ENCODE data around the gene C9orf85. TPM values are rescaled to one million over a fixed set of nuclear protein-coding genes. Genes with fewer than 3 reads are reported as not detected.
A peak's percentile ranks its signal among the peaks of the same experiment; 100 is the strongest.

The C9orf85 gene
- total RNA-seq, 1 donor: 16.4 TPM

GRCh38 chr9:71904076-71904475, 7.4 kb upstream of the C9orf85 start:
- no peak for DNase-seq (ENCODE audit: low read depth)
- TF ChIP-seq, protein P1, sequence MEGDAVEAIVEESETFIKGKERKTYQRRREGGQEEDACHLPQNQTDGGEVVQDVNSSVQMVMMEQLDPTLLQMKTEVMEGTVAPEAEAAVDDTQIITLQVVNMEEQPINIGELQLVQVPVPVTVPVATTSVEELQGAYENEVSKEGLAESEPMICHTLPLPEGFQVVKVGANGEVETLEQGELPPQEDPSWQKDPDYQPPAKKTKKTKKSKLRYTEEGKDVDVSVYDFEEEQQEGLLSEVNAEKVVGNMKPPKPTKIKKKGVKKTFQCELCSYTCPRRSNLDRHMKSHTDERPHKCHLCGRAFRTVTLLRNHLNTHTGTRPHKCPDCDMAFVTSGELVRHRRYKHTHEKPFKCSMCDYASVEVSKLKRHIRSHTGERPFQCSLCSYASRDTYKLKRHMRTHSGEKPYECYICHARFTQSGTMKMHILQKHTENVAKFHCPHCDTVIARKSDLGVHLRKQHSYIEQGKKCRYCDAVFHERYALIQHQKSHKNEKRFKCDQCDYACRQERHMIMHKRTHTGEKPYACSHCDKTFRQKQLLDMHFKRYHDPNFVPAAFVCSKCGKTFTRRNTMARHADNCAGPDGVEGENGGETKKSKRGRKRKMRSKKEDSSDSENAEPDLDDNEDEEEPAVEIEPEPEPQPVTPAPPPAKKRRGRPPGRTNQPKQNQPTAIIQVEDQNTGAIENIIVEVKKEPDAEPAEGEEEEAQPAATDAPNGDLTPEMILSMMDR (IDR thresholded peaks at IDR 0.05; ENCODE audit: insufficient read depth, low read depth, low read length): no peak
- no peak overlapping the region for H3K4me3 ChIP-seq (ENCODE audit: low read depth, low read length)

DNA sequence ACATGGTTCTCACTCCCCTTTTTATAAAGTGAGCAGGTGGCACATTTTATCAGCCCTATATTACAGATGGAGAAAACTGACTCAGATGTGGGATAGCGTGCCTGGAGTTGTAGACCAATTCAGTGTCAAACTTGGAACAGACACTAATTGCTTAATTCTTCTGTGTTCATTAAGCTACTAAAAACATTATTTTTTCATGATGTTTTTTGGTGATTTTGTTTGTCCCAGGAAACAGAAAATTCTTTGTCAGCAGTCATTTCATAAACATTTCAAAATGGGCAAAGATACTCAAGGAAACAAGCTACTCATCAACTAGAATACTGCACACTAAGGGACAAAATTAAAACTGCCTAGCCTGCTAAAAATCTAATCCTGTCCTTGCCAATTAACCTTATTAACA, 2.6 kb upstream of the C9orf85 start:
- TF ChIP-seq, protein P1 (IDR thresholded peaks at IDR 0.05; ENCODE audit: insufficient read depth, low read depth, low read length): no peak
- peak overlapping the region; percentile 92 for H3K4me3 ChIP-seq (ENCODE audit: low read depth, low read length)
- DNase-seq (ENCODE audit: low read depth): no peak

DNA sequence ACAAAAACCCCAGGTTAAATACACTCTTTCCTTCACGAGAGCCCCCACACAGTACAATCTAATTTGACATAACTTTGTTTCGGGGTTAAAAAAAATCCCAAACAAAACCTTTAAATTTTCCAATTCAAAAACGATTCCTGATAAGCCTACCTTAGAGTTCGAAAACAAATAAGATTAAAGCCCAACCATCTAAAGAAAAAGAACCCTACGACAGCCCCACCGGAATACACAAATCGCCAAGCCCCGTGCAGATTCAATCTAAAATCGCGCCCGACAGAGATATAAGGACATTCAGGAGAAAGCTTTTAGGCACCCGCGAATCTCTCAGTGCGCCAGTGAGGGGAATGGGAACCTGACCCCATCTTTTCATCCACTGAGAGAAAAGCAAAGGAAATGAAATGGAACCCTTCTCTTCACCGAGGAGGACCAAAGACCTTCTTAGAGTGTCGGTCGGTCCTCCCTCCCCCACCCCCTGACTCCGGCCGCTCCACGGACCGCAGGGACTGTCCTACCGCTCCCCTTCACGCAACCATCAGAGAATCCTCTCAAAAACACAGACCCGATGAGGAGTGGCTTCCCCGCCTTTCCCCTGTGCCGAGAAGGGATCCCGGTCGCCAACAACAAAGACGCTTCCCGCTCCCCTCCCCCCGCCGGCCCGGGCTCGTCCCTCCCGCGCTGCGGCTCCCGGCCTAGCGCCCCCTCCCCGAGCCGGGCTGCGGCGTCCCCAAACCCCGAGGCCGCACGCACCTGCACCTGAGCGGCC, 1.4 kb upstream of the C9orf85 start:
- TF ChIP-seq, protein P1 (IDR thresholded peaks at IDR 0.05; ENCODE audit: insufficient read depth, low read depth, low read length): no peak
- peak; percentile 40 for DNase-seq (ENCODE audit: low read depth)
- H3K4me3 ChIP-seq (ENCODE audit: low read depth, low read length): peak overlapping the region; percentile 92

DNA sequence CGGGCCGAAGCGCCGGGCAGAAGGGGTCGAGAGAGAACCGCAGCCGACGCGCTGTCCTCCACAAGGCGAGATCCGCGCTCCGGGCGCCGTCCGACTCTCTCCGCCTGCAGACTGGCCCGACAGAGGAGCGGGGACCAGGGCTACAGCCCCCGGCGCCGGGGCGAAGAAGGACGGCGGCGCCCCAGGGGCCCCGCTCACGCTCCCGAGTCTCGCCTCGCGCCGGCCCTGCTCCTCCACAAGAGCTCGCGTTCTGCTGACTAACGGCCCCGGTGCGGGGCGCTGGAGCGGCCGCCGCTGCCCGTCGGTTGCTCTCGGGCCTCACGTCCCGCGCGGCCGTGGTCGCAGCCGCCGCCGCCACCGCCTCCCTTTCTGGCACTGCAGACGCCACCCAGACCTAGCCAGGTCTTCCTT, 784 bp upstream of the C9orf85 start:
- DNase-seq (ENCODE audit: low read depth): no peak
- TF ChIP-seq, protein P1 (IDR thresholded peaks at IDR 0.05; ENCODE audit: insufficient read depth, low read depth, low read length): no peak

DNA sequence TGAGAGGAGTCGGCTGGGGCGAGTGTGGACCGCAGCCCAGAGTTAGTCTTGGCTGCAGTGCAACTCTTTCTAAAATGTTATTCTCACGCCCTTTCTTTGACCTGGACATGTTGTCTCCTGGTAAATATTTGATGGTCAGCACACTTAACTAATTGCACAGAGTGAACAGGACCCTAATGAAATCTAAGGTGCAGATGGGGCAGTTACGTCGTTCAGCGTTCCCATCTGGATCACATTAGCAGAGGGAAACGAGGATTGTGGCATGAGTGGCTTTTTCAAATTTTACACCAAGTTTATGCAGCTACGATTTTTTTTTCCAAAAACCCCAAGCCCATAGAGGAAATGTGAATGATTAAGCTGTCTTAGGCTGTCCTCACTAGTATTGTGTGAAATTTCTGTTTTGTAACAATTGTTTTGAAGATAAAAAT, 483 bp downstream of the C9orf85 start:
- TF ChIP-seq, protein P1 (IDR thresholded peaks at IDR 0.05; ENCODE audit: insufficient read depth, low read depth, low read length): no peak
- H3K4me3 ChIP-seq (ENCODE audit: low read depth, low read length): peak overlapping the region; percentile 85
- DNase-seq (ENCODE audit: low read depth): peak; percentile 73

More for the DNA sequence above, 784 bp upstream of the C9orf85 start:
- H3K4me3 ChIP-seq (ENCODE audit: low read depth, low read length): peak overlapping the region; percentile 92

DNA sequence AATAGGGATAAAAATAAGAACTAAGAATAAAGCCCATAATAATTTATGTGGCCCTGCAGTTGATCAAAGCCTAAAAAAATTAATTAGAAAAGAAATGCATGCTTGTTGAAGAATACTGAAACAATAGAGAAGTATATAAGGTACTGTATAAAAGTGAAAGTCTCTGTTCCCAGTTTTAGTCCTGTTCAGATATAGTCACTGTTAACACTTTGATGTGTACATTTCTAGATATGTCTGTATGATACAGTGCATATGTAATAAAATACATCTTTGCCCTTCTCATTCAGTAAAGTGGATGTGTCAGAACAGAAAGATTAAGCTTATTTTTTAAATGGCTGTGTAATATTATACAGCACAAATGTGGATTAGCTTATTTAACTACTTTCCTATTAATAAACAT, 4.1 kb downstream of the C9orf85 start:
- DNase-seq (ENCODE audit: low read depth): no peak
- TF ChIP-seq, protein P1 (IDR thresholded peaks at IDR 0.05; ENCODE audit: insufficient read depth, low read depth, low read length): no peak
- no peak overlapping the region for H3K4me3 ChIP-seq (ENCODE audit: low read depth, low read length)

Measured in fibroblast of villous mesenchyme (primary cell).